Embryonic facial prominence (tissue), 1 donor: ENCODE results near the gene JMJD6.
"Not testable (repeated sequence)": the region's sequence is repeated elsewhere in the genome, so short reads cannot be mapped to it uniquely, and the experiment has no call there.

ENCODE experiments used
- DNase-seq: peaks from one replicate; pipeline ENCODE4 v3.0.0-alpha.2; 2016; ENCODE audit errors: extremely low spot score

JMJD6 gene

GRCh38 chr17:76736349-76737081 is 10.1 kb upstream of the JMJD6 start:
- DNase-seq = peak; percentile 45

- no peak for DNase-seq
These were observed 9.4 kb upstream of the JMJD6 start for GRCh38 chr17:76735586-76736348.

GRCh38 chr17:76735006-76735405 is 8.6 kb upstream of the JMJD6 start:
- no peak for DNase-seq

GRCh38 chr17:76734080-76734840 is 7.9 kb upstream of the JMJD6 start:
- DNase-seq = no peak

- no peak for DNase-seq
These were observed 7.2 kb upstream of the JMJD6 start for GRCh38 chr17:76733618-76733957.

- DNase-seq = no peak
These were observed 6.6 kb upstream of the JMJD6 start for GRCh38 chr17:76732734-76733617.

GRCh38 chr17:76731800-76732733 is 5.7 kb upstream of the JMJD6 start:
- not testable (repeated sequence) for DNase-seq

GRCh38 chr17:76727745-76728456 is 1.5 kb upstream of the JMJD6 start:
- no peak for DNase-seq

GRCh38 chr17:76726776-76727718 is 641 bp upstream of the JMJD6 start, which contains the start of gene METTL23:
Gene METTL23, plus strand, starts transcription at chr17:76726839. Its CDS starts 2,872 bp downstream, at chr17:76729711.
- no peak for DNase-seq

- no peak for DNase-seq
These were observed 701 bp downstream of the JMJD6 start for GRCh38 chr17:76725580-76726230.

GRCh38 chr17:76723812-76724211 is 2.6 kb downstream of the JMJD6 start:
- DNase-seq = no peak

- not testable (repeated sequence) for DNase-seq
These were observed 3.4 kb downstream of the JMJD6 start for GRCh38 chr17:76722977-76723376.

GRCh38 chr17:76722279-76722678 is 4.1 kb downstream of the JMJD6 start:
- no peak for DNase-seq

GRCh38 chr17:76721463-76721862 is 4.9 kb downstream of the JMJD6 start:
- DNase-seq = no peak

GRCh38 chr17:76720941-76721340 is 5.5 kb downstream of the JMJD6 start:
- DNase-seq = no peak

GRCh38 chr17:76720211-76720610 is 6.2 kb downstream of the JMJD6 start:
- DNase-seq = no peak

GRCh38 chr17:76718516-76718915 is 7.9 kb downstream of the JMJD6 start:
- no peak for DNase-seq

- no peak for DNase-seq
These were observed 9.6 kb downstream of the JMJD6 start for GRCh38 chr17:76716839-76717215.
